Panc1 (cell line): ENCODE results near the gene ACSL5. TPM values are rescaled to one million over a fixed set of nuclear protein-coding genes. Genes with fewer than 3 reads are reported as not detected.

Experiments
- ATAC-seq: fragments of 200-7000 bp; cut with Tn5 transposase; 2 replicates; pipeline ENCODE4 v1.9.1; 2020; ENCODE audit warnings: mild to moderate bottlenecking, moderate library complexity
- BruUV-seq: library from RNA; stranded (reverse); fragments of 400-500 nt; replicated peaks from 2 replicates; lab custom pipeline; 2021; lab: Mats Ljungman, UMichigan
- CTCF ChIA-PET: fragments of 300-600 bp; sonication (Branson Sonifier 250); formaldehyde crosslinking; loops from one replicate; lab custom pipeline; 2022; ENCODE audit warnings: antibody characterized with exemption; lab: Charles Lee
- POLR2A ChIA-PET: fragments of 300-600 bp; sonication (Branson Sonifier 250); formaldehyde crosslinking; loops from one replicate; lab custom pipeline; 2022; ENCODE audit warnings: antibody characterized with exemption; lab: Charles Lee
- DNase-seq: peaks from one replicate; pipeline ENCODE4 v3.0.0-alpha.2; 2010; ENCODE audit warnings: low read depth, low spot score
- H3K27ac ChIP-seq: 2 replicates; pipeline ENCODE4 v1.5.1; 2011; ENCODE audit warnings: mild to moderate bottlenecking, low read length, inconsistent platforms
- H3K27me3 ChIP-seq: fragments of 200-500 bp; sonication (Bioruptor generic); 2 replicates; pipeline ENCODE4 v1.6.0; 2014; ENCODE audit warnings: low read length, inconsistent platforms; ENCODE audit not compliant: control insufficient read depth, insufficient read depth
- H3K36me3 ChIP-seq: fragments of 200-500 bp; sonication (Bioruptor generic); 2 replicates; pipeline ENCODE4 v1.5.1; 2014; ENCODE audit warnings: inconsistent platforms, mild to moderate bottlenecking, low read length, moderate library complexity; ENCODE audit not compliant: control insufficient read depth, insufficient read depth
- H3K4me1 ChIP-seq: 2 replicates; pipeline ENCODE4 v1.5.1; 2011; ENCODE audit warnings: inconsistent platforms, mild to moderate bottlenecking, low read length, moderate library complexity; ENCODE audit not compliant: control insufficient read depth, insufficient read depth
- H3K4me3 ChIP-seq, 2 experiments: 2 replicates each; pipeline ENCODE4 v1.5.1; 2011 to 2012; ENCODE audit warnings: low read depth in 2 of 2, low read length in 2 of 2, mild to moderate bottlenecking in 2 of 2, inconsistent platforms in 1 of 2, moderate library complexity in 1 of 2
- H3K9me3 ChIP-seq: fragments of 200-500 bp; sonication (Bioruptor generic); 2 replicates; pipeline ENCODE4 v1.5.1; 2014; ENCODE audit warnings: low read depth, mild to moderate bottlenecking, inconsistent platforms, low read length, moderate library complexity; ENCODE audit not compliant: control insufficient read depth, insufficient read depth
- POLR2AphosphoS5 ChIP-seq: IDR thresholded peaks from 2 replicates; pipeline ENCODE4 v1.6.1; 2012; ENCODE audit warnings: mild to moderate bottlenecking, low read depth, low read length, moderate library complexity
- SIN3A ChIP-seq: IDR thresholded peaks from 2 replicates; pipeline ENCODE4 v1.6.1; 2012; ENCODE audit warnings: low read depth, mild to moderate bottlenecking, low read length, moderate library complexity, borderline replicate concordance; ENCODE audit not compliant: insufficient read depth
- TCF7L2 ChIP-seq: IDR thresholded peaks from 2 replicates; pipeline ENCODE4 v1.6.1; 2011; ENCODE audit warnings: mild to moderate bottlenecking, low read depth, low read length, inconsistent platforms
- in situ Hi-C: cut with HindIII; loops from 2 replicates; pipeline ENCODE4 v1.10.0; 2016; ENCODE audit warnings: low sequenced_read_pairs, low pct_unique_long_range_greater_than_20kb
- intact Hi-C: fragments of 100-400 bp; cut with micrococcal nuclease; formaldehyde crosslinking; loops from one replicate; pipeline ENCODE4 v1.10.0; 2022; ENCODE audit not compliant: unreplicated experiment
- total RNA-seq: library from RNA; stranded (reverse); gene quantifications from one replicate; pipeline ENCODE4 v1.2.1, GENCODE V29; 2021; ENCODE audit not compliant: unreplicated experiment
- TF ChIP-seq, protein P1 (sequence below): fragments of 450-650 bp; IDR thresholded peaks from 2 replicates; pipeline ENCODE4 v1.5.1; 2017; ENCODE audit warnings: mild to moderate bottlenecking
- TF ChIP-seq, protein P2 (sequence below), 2 experiments: IDR thresholded peaks; 2 replicates each; pipeline ENCODE4 v1.6.1; 2011 to 2012; ENCODE audit warnings: low read depth in 2 of 2, control low read depth in 1 of 2, low read length in 1 of 2, mild to moderate bottlenecking in 1 of 2, moderate library complexity in 1 of 2; ENCODE audit not compliant: insufficient read depth in 1 of 2

Gene ACSL5
- total RNA-seq, 1 experiment from 2014 or later, result 2.4 TPM

GRCh38 chr10:112442063-112442462, 68.1 kb downstream of the ACSL5 start:
- peaks cover 8% of the 10 kb centered on the region for H3K4me1 ChIP-seq
- no peak for ATAC-seq
- no peaks in the 10 kb centered on the region for H3K27me3 ChIP-seq
- TF ChIP-seq SIN3A (no peak), TCF7L2 (no peak), POLR2AphosphoS5 (no peak)
- TF ChIP-seq, protein P1, sequence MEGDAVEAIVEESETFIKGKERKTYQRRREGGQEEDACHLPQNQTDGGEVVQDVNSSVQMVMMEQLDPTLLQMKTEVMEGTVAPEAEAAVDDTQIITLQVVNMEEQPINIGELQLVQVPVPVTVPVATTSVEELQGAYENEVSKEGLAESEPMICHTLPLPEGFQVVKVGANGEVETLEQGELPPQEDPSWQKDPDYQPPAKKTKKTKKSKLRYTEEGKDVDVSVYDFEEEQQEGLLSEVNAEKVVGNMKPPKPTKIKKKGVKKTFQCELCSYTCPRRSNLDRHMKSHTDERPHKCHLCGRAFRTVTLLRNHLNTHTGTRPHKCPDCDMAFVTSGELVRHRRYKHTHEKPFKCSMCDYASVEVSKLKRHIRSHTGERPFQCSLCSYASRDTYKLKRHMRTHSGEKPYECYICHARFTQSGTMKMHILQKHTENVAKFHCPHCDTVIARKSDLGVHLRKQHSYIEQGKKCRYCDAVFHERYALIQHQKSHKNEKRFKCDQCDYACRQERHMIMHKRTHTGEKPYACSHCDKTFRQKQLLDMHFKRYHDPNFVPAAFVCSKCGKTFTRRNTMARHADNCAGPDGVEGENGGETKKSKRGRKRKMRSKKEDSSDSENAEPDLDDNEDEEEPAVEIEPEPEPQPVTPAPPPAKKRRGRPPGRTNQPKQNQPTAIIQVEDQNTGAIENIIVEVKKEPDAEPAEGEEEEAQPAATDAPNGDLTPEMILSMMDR, result no peak
- TF ChIP-seq, protein P2, sequence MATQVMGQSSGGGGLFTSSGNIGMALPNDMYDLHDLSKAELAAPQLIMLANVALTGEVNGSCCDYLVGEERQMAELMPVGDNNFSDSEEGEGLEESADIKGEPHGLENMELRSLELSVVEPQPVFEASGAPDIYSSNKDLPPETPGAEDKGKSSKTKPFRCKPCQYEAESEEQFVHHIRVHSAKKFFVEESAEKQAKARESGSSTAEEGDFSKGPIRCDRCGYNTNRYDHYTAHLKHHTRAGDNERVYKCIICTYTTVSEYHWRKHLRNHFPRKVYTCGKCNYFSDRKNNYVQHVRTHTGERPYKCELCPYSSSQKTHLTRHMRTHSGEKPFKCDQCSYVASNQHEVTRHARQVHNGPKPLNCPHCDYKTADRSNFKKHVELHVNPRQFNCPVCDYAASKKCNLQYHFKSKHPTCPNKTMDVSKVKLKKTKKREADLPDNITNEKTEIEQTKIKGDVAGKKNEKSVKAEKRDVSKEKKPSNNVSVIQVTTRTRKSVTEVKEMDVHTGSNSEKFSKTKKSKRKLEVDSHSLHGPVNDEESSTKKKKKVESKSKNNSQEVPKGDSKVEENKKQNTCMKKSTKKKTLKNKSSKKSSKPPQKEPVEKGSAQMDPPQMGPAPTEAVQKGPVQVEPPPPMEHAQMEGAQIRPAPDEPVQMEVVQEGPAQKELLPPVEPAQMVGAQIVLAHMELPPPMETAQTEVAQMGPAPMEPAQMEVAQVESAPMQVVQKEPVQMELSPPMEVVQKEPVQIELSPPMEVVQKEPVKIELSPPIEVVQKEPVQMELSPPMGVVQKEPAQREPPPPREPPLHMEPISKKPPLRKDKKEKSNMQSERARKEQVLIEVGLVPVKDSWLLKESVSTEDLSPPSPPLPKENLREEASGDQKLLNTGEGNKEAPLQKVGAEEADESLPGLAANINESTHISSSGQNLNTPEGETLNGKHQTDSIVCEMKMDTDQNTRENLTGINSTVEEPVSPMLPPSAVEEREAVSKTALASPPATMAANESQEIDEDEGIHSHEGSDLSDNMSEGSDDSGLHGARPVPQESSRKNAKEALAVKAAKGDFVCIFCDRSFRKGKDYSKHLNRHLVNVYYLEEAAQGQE (IDR thresholded peaks at IDR 0.05; ENCODE audit: insufficient read depth in 1 of 2, low read depth in 2 of 2, low read length in 1 of 2), result no peak
- ChIA-PET CTCF (no interaction called here), POLR2A (no interaction called here)
- no peak overlapping the region for H3K4me3 ChIP-seq
- in situ Hi-C loops, result no loop called here
- H3K36me3 ChIP-seq, result peaks cover 36% of the 10 kb centered on the region
- intact Hi-C loops, result no loop called here
- no peaks in the 10 kb centered on the region for H3K9me3 ChIP-seq
- H3K27ac ChIP-seq, result no peak overlapping the region
- BruUV-seq, result no TSS peak
- DNase-seq, result no peak

DNA sequence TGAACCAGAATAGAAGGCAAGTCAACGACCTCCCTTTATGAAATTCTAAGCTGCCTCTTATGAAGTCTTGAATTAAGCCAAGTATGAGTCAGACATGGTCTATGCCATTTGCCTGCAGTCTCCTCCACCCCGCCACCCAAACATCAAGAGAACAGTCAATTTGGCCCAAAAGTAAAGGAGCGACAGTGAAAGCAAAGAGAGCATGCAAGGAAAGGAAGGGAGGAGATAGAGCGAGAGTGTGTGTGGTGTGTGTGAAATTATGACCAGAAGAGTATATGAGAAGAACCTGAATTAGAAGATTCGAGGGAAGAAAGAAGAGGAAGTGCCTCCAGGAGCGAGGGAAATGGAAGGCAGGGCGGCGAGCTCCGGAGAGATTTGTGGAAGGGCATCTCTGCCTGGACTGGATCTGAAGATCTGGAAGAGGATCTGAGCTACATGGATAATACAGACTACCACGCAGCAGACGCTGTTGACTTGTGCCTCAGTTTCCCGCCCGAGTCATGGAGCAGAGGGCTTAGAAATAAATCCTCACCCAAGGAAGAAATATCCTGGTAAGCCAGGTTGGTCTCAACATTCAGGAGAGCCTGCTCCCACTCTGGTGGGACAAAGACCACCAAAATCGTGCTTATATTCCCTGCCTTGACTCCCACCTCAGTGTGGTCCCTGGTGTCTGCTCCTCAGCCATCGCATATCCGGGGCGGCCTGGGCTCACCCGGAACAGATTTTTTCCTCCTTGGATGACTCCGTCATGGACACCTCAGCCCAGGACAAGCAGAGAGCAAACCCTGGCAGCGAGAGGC, 72.3 kb downstream of the ACSL5 start:
- DNase-seq, result no peak
- CTCF ChIA-PET, result interaction anchor here (1.5 kb wide), 1 partner anchor 26 kb away, joined by 11 read pairs; no protein-coding TSS in a partner anchor
- no TSS peak for BruUV-seq

More for the DNA sequence above, 72.3 kb downstream of the ACSL5 start:
- Histone ChIP-seq H3K4me1 (peaks cover 22% of the 10 kb centered on the region), H3K36me3 (peaks cover 23% of the 10 kb centered on the region), H3K9me3 (no peaks in the 10 kb centered on the region), H3K4me3 (peak overlapping the region; percentile 99), H3K27me3 (no peaks in the 10 kb centered on the region), H3K27ac (peak overlapping the region; percentile 99)
- POLR2A ChIA-PET, result interaction anchor here (0.6 kb wide), 1 partner anchor 38 kb away, joined by 3 read pairs; no protein-coding TSS in a partner anchor
- intact Hi-C loops, result no loop called here
- TF ChIP-seq, protein P2 (IDR thresholded peaks at IDR 0.05; ENCODE audit: insufficient read depth in 1 of 2, low read depth in 2 of 2, low read length in 1 of 2), result no peak
- peak; percentile 53; the same call in 1 of the 2 replicates for TF ChIP-seq SIN3A
- ATAC-seq, result peak; percentile 73
- in situ Hi-C loops, result no loop called here
